Kidney (tissue), 14 donors: ENCODE data around the gene ERAL1. TPM values are rescaled to one million over a fixed set of nuclear protein-coding genes. Genes with fewer than 3 reads are reported as not detected.

Experiments used
- DNase-seq, 5 donors: peaks; one replicate each; pipeline ENCODE4 v3.0.0-alpha.2; 2013 to 2020
- FAIRE-seq: peaks from 2 replicates; lab custom pipeline; 2012; peaks lifted over from hg19 to GRCh38; lab: Jason Lieb, UNC
- H3K27ac ChIP-seq, 2 donors: one replicate each; pipeline ENCODE4 v1.7.0; 2013; ENCODE audit warnings: low read depth in 2 of 2, low read length in 2 of 2, inconsistent platforms in 1 of 2
- H3K27me3 ChIP-seq: one replicate; pipeline ENCODE4 v1.7.1; 2013; ENCODE audit warnings: low read length, inconsistent platforms; ENCODE audit not compliant: control insufficient read depth, insufficient read depth
- H3K36me3 ChIP-seq, 3 donors: one replicate each; pipeline versions ENCODE4 v1.7.0 to v1.7.1; 2013; ENCODE audit warnings: low read length in 3 of 3, control low read depth in 1 of 3, inconsistent platforms in 1 of 3; ENCODE audit not compliant: insufficient read depth in 3 of 3, control insufficient read depth in 2 of 3
- H3K4me1 ChIP-seq, 3 donors: one replicate each; pipeline versions ENCODE4 v1.7.0 to v1.7.1; 2013; ENCODE audit warnings: low read length in 3 of 3, inconsistent platforms in 1 of 3, low read depth in 1 of 3; ENCODE audit not compliant: control insufficient read depth in 2 of 3, insufficient read depth in 2 of 3
- H3K4me3 ChIP-seq, 3 donors: one replicate each; pipeline versions ENCODE4 v1.7.0 to v1.8.1; 2013; ENCODE audit warnings: low read length in 3 of 3, control low read depth in 1 of 3, inconsistent platforms in 1 of 3
- H3K9ac ChIP-seq, 3 donors: one replicate each; pipeline versions ENCODE4 v1.7.0 to v1.7.1; 2013; ENCODE audit warnings: low read length in 3 of 3, control low read depth in 1 of 3, inconsistent platforms in 1 of 3
- H3K9me3 ChIP-seq, 3 donors: one replicate each; pipeline versions ENCODE4 v1.7.0 to v1.7.1; 2013; ENCODE audit warnings: low read length in 3 of 3, control low read depth in 1 of 3, inconsistent platforms in 1 of 3; ENCODE audit not compliant: control insufficient read depth in 2 of 3, insufficient read depth in 1 of 3
- CTCF ChIP-seq: IDR thresholded peaks from 3 replicates; pipeline ENCODE4 v1.5.1; 2012; ENCODE audit warnings: mild to moderate bottlenecking, moderate library complexity, borderline replicate concordance; ENCODE audit not compliant: insufficient read depth; ENCODE audit errors: extremely low read depth
- intact Hi-C: fragments of 100-400 bp; cut with DNase I; formaldehyde crosslinking; loops from one replicate; pipeline ENCODE4 v1.11.1; 2022
- microRNA-seq: library from miRNA; unstranded; fragments of <30 nt; microRNA quantifications from one replicate; pipeline ENCODE4 v1.2.0, GENCODE V29; 2020
- polyA plus RNA-seq: library from polyadenylated mRNA; stranded (reverse); fragments of 350-450 nt; fragmentation: Illumina TruSeq; extraction: RNeasy Lipid Tissue Mini Kit (QIAGEN cat#74804); gene quantifications from one replicate; pipeline ENCODE4 v1.2.3, GENCODE V29; 2014; ENCODE audit warnings: low read depth, low replicate concordance; ENCODE audit not compliant: insufficient read depth
- total RNA-seq: library from RNA; stranded (reverse); fragmentation: NEBNext Ultra II Directional; extraction: Animal tissue kit (Norgen Biotek cat#: 25700); gene quantifications from one replicate; pipeline ENCODE4 v1.2.1, GENCODE V29; 2021
- donor health status: control.
- donor health status: control.
- donor health status: control.
- donor health status: control.
- donor health status: control.
- donor health status: DM: yes; HTN: yes; CAD: no.
- donor health status: Normal renal cell carcinoma (clear cell type).

The ERAL1 gene
- total and polyA plus RNA-seq, 2 donors from 2014 or later = 29.5 to 71.6 TPM

- H3K27ac ChIP-seq = no peak overlapping the region
Measured at GRCh38 chr17:28907709-28908475, 53.1 kb downstream of the ERAL1 start.

GRCh38 chr17:28908640-28909167, 53.9 kb downstream of the ERAL1 start:
- no peaks in the 10 kb centered on the region for H3K9me3 ChIP-seq

More at GRCh38 chr17:28907709-28908475, 53.1 kb downstream of the ERAL1 start:
- no peak for FAIRE-seq
- Histone ChIP-seq H3K9ac (no peak overlapping the region), H3K4me3 (no peak overlapping the region), H3K9me3 (no peaks in the 10 kb centered on the region), H3K27me3 (no peaks in the 10 kb centered on the region), H3K36me3 (peaks cover 16 to 68% (median 47%) of the 10 kb centered on the region in 3 donors), H3K4me1 (peaks cover 0 to 13% (median 3%) of the 10 kb centered on the region in 3 donors)
- intact Hi-C loops = no loop called here
- peak in 1 of 5 donors; percentile 47 for DNase-seq
- TF ChIP-seq CTCF = no peak

GRCh38 chr17:28910534-28910933, 55.7 kb downstream of the ERAL1 start:
- Histone ChIP-seq H3K36me3 (peaks cover 24 to 91% (median 57%) of the 10 kb centered on the region in 3 donors), H3K4me1 (peaks cover 0 to 4% (median 0%) of the 10 kb centered on the region in 3 donors), H3K27me3 (no peaks in the 10 kb centered on the region), H3K4me3 (no peak overlapping the region), H3K9me3 (no peaks in the 10 kb centered on the region), H3K27ac (no peak overlapping the region), H3K9ac (no peak overlapping the region)
- intact Hi-C loops = no loop called here
- TF ChIP-seq CTCF = no peak
- no peak for DNase-seq
- no peak for FAIRE-seq

More at GRCh38 chr17:28908640-28909167, 53.9 kb downstream of the ERAL1 start:
- Histone ChIP-seq H3K36me3 (peaks cover 16 to 76% (median 47%) of the 10 kb centered on the region in 3 donors), H3K9ac (no peak overlapping the region), H3K27ac (no peak overlapping the region), H3K4me1 (peaks cover 0 to 7% (median 0%) of the 10 kb centered on the region in 3 donors), H3K27me3 (no peaks in the 10 kb centered on the region), H3K4me3 (no peak overlapping the region)
- FAIRE-seq (no peak), DNase-seq (no peak)
- no peak for TF ChIP-seq CTCF
- intact Hi-C loops = no loop called here

Small RNA genes within 50 kb of the gene (microRNA-seq; reads per million reads assigned to microRNA genes)
- not detected for gene MIR451B

Other genes starting within 250 kb of the ERAL1 start
- 10.2 TPM for gene RSKR, start 240.8 kb upstream of the ERAL1 start, total RNA-seq
- 4.1 TPM for gene RSKR, start 240.8 kb upstream of the ERAL1 start, polyA plus RNA-seq
- 140 TPM for gene BLTP2, start 209.9 kb upstream of the ERAL1 start, total RNA-seq
- gene BLTP2, start 209.9 kb upstream of the ERAL1 start, polyA plus RNA-seq = 35.1 TPM
- gene SDF2, start 193.1 kb upstream of the ERAL1 start, total RNA-seq = 54.3 TPM
- 101 TPM for gene SDF2, start 193.1 kb upstream of the ERAL1 start, polyA plus RNA-seq
- gene SUPT6H, start 192.8 kb upstream of the ERAL1 start, total RNA-seq = 61.5 TPM
- 21.4 TPM for gene SUPT6H, start 192.8 kb upstream of the ERAL1 start, polyA plus RNA-seq
- gene PROCA1, start 143.1 kb upstream of the ERAL1 start, total RNA-seq = 3.4 TPM
- gene PROCA1, start 143.1 kb upstream of the ERAL1 start, polyA plus RNA-seq = 3.5 TPM
- 119 TPM for gene RAB34, start 137.1 kb upstream of the ERAL1 start, total RNA-seq
- 128 TPM for gene RAB34, start 137.1 kb upstream of the ERAL1 start, polyA plus RNA-seq
- 1,188 TPM for gene RPL23A, start 135.0 kb upstream of the ERAL1 start, total RNA-seq
- gene RPL23A, start 135.0 kb upstream of the ERAL1 start, polyA plus RNA-seq = 1,159 TPM
- 25.3 TPM for gene TLCD1, start 128.8 kb upstream of the ERAL1 start, total RNA-seq
- 30.0 TPM for gene TLCD1, start 128.8 kb upstream of the ERAL1 start, polyA plus RNA-seq
- 20.6 TPM for gene NEK8, start 126.2 kb upstream of the ERAL1 start, total RNA-seq
- 4.7 TPM for gene NEK8, start 126.2 kb upstream of the ERAL1 start, polyA plus RNA-seq
- 118 TPM for gene TRAF4, start 111.0 kb upstream of the ERAL1 start, total RNA-seq
- 53.4 TPM for gene TRAF4, start 111.0 kb upstream of the ERAL1 start, polyA plus RNA-seq
- gene FAM222B, start 12.2 kb upstream of the ERAL1 start, total RNA-seq = 31.0 TPM
- 13.0 TPM for gene FAM222B, start 12.2 kb upstream of the ERAL1 start, polyA plus RNA-seq
- gene FLOT2, start 42.7 kb downstream of the ERAL1 start, total RNA-seq = 260 TPM
- gene FLOT2, start 42.7 kb downstream of the ERAL1 start, polyA plus RNA-seq = 200 TPM
- 29.5 TPM for gene DHRS13, start 48.1 kb downstream of the ERAL1 start, total RNA-seq
- 21.6 TPM for gene DHRS13, start 48.1 kb downstream of the ERAL1 start, polyA plus RNA-seq
- 50.4 TPM for gene PHF12, start 96.5 kb downstream of the ERAL1 start, total RNA-seq
- 8.8 TPM for gene PHF12, start 96.5 kb downstream of the ERAL1 start, polyA plus RNA-seq
- gene SEZ6, start 151.0 kb downstream of the ERAL1 start, total RNA-seq = not detected
- gene SEZ6, start 151.0 kb downstream of the ERAL1 start, polyA plus RNA-seq = not detected
- gene PIPOX, start 188.1 kb downstream of the ERAL1 start, total RNA-seq = 2.8 TPM
- 78.0 TPM for gene PIPOX, start 188.1 kb downstream of the ERAL1 start, polyA plus RNA-seq